Mesothelial cell of epicardium (in vitro differentiated cells): ENCODE data around the gene DCLK3. TPM values are rescaled to one million over a fixed set of nuclear protein-coding genes. Genes with fewer than 3 reads are reported as not detected.

ENCODE experiments used
- DNase-seq, 2 experiments: peaks; one replicate each; pipeline ENCODE4 v3.0.0; 2021; ENCODE audit warnings: low spot score in 2 of 2; ENCODE audit not compliant: unreplicated experiment in 2 of 2
- H3K27ac Mint-ChIP-seq: 2 replicates; pipeline ENCODE4 v1.8.0; 2021; ENCODE audit warnings: mixed read lengths
- H3K27me3 Mint-ChIP-seq: 2 replicates; pipeline ENCODE4 v1.8.0; 2021; ENCODE audit warnings: low read depth, mixed read lengths
- H3K36me3 Mint-ChIP-seq: 2 replicates; pipeline ENCODE4 v1.8.0; 2021; ENCODE audit warnings: mixed read lengths
- H3K4me1 Mint-ChIP-seq: 2 replicates; pipeline ENCODE4 v1.8.0; 2021; ENCODE audit warnings: mixed read lengths
- H3K4me3 Mint-ChIP-seq: 2 replicates; pipeline ENCODE4 v1.8.0; 2021; ENCODE audit warnings: mild to moderate bottlenecking, moderate library complexity, mixed read lengths
- H3K9me3 Mint-ChIP-seq: 2 replicates; pipeline ENCODE4 v1.8.0; 2021; ENCODE audit warnings: mixed read lengths
- CTCF ChIP-seq: fragments of 200-600 bp; sonication (generic); IDR thresholded peaks from one replicate; pipeline ENCODE4 v1.5.0; 2021; ENCODE audit warnings: antibody characterized with exemption; ENCODE audit not compliant: unreplicated experiment
- total RNA-seq: library from RNA; stranded (reverse); gene quantifications from 3 replicates; pipeline ENCODE4 v1.2.1, GENCODE V29; 2021

DCLK3 gene
- total RNA-seq, 1 donor from 2014 or later: 0.38 TPM

GRCh38 chr3:36669764-36670163 is 94.6 kb downstream of the DCLK3 start:
- Mint-ChIP-seq H3K36me3 (no peaks in the 10 kb centered on the region), H3K4me1 (peaks cover 7% of the 10 kb centered on the region), H3K27ac (no peak overlapping the region), H3K27me3 (peaks cover 16% of the 10 kb centered on the region), H3K4me3 (no peak overlapping the region), H3K9me3 (peaks cover 19% of the 10 kb centered on the region)
- no peak for DNase-seq
- TF ChIP-seq CTCF: no peak

GRCh38 chr3:36666166-36666565 is 98.2 kb downstream of the DCLK3 start:
- no peak overlapping the region for H3K4me3 Mint-ChIP-seq
- peaks cover 49% of the 10 kb centered on the region for H3K27me3 Mint-ChIP-seq
- no peak for DNase-seq
- peaks cover 13% of the 10 kb centered on the region for H3K9me3 Mint-ChIP-seq
- peaks cover 10% of the 10 kb centered on the region for H3K4me1 Mint-ChIP-seq
- no peak overlapping the region for H3K27ac Mint-ChIP-seq
- no peak for TF ChIP-seq CTCF
- no peaks in the 10 kb centered on the region for H3K36me3 Mint-ChIP-seq

- no peak overlapping the region for H3K4me3 Mint-ChIP-seq
- H3K27ac Mint-ChIP-seq: no peak overlapping the region
- peaks cover 10% of the 10 kb centered on the region for H3K4me1 Mint-ChIP-seq
- no peaks in the 10 kb centered on the region for H3K36me3 Mint-ChIP-seq
- peaks cover 58% of the 10 kb centered on the region for H3K27me3 Mint-ChIP-seq
- no peak for TF ChIP-seq CTCF
- DNase-seq: no peak
- peaks cover 6% of the 10 kb centered on the region for H3K9me3 Mint-ChIP-seq
Observed at GRCh38 chr3:36663666-36664291, 100.6 kb downstream of the DCLK3 start.

- TF ChIP-seq CTCF: no peak
- no peak overlapping the region for H3K27ac Mint-ChIP-seq
- DNase-seq: no peak
- peaks cover 9% of the 10 kb centered on the region for H3K9me3 Mint-ChIP-seq
- H3K4me3 Mint-ChIP-seq: no peak overlapping the region
- H3K36me3 Mint-ChIP-seq: no peaks in the 10 kb centered on the region
- peaks cover 10% of the 10 kb centered on the region for H3K4me1 Mint-ChIP-seq
- peaks cover 69% of the 10 kb centered on the region for H3K27me3 Mint-ChIP-seq
Observed at GRCh38 chr3:36662626-36663025, 101.7 kb downstream of the DCLK3 start.

Other genes with a start within 250 kb of the DCLK3 start
- 68.3 to 80.4 TPM (median 76.8 TPM) in 3 replicates for gene TRANK1, start 180.5 kb upstream of the DCLK3 start, total RNA-seq
- 37.3 to 40.2 TPM (median 39.4 TPM) in 3 replicates for gene EPM2AIP1, start 228.6 kb upstream of the DCLK3 start, total RNA-seq
- gene MLH1, start 229.0 kb upstream of the DCLK3 start, total RNA-seq: 36.3 to 38.3 TPM (median 37.1 TPM) in 3 replicates